ENCODE measurements around the gene AKAP13. TPM values are rescaled to one million over a fixed set of nuclear protein-coding genes. Genes with fewer than 3 reads are reported as not detected.

The AKAP13 gene
- total RNA-seq, 1 experiment from 2014 or later: 47.3 TPM

DNA sequence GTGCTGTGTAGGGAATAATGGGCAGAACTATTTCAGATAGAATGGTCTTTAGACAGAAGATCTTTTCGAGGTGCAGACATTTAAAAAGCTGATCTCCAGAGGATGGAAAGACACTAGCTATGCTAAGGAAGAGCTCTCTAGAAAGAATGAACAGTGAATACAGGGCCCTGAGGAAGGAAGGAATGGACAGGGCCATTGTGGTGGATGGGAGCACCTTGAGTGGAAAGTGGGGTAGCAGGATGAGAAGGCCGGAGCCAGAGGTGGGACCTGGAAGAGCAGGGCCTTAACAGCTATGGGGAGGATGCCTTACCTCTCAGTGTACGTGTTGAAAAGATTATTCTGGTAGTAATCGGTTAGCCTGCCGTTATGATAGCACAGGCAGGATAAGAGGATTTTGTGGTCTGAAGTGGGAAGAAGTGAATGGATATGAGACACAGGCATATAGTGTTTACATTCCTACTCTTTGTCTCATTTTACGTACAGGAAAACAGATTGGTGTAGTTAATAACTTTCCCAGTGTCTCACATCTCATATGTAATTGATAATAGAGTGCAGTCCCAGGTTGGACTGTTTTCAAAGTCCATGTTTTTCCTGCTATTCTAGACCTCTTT lies 241.9 kb downstream of the AKAP13 start:
- Histone ChIP-seq H2AFZ (ENCODE audit: low read length) (no peak overlapping the region), H3K4ac (ENCODE audit: low read depth, low read length) (no peak overlapping the region), H2BK120ac (ENCODE audit: low read depth, low read length, poor library complexity, severe bottlenecking) (no peak overlapping the region), H2AK5ac (ENCODE audit: insufficient read length, low read length) (no peak overlapping the region), H2BK5ac (ENCODE audit: insufficient read length, low read length) (no peak overlapping the region), H3K23ac (ENCODE audit: insufficient read length, low read depth, low read length) (no peak overlapping the region), H3K79me1 (ENCODE audit: insufficient read depth, low read depth, low read length, poor library complexity, severe bottlenecking) (no peaks in the 10 kb centered on the region), H2BK15ac (ENCODE audit: low read depth, low read length) (no peak overlapping the region), H3K23me2 (ENCODE audit: insufficient read length, low read depth, low read length, poor library complexity, severe bottlenecking) (no peaks in the 10 kb centered on the region), H3K4me1 (ENCODE audit: insufficient read depth, low read length) (peaks cover 10% of the 10 kb centered on the region; the same call in 1 of the 2 replicates), H3K9ac (ENCODE audit: extremely low read depth, insufficient read length, low read length) (no peak overlapping the region), H3K14ac (ENCODE audit: insufficient read depth, low read length) (no peak overlapping the region), H3T11ph (ENCODE audit: low read length) (no peak overlapping the region), H4K20me1 (ENCODE audit: control insufficient read depth, insufficient read depth, insufficient read length) (no peaks in the 10 kb centered on the region), H4K91ac (ENCODE audit: insufficient read length, low read depth, low read length) (no peak overlapping the region), H3K27ac (ENCODE audit: insufficient read length, low read depth, low read length) (no peak overlapping the region), H2BK12ac (ENCODE audit: insufficient read length, low read depth, low read length) (no peak overlapping the region), H4K5ac (ENCODE audit: insufficient read length, low read depth, low read length) (no peak overlapping the region), H3K79me2 (ENCODE audit: insufficient read depth, low read length) (0 out of 2 replicates have a peak, but pooled peaks cover 2% of the 10 kb centered on the region), H3K9me3 (ENCODE audit: control insufficient read depth, low read depth, low read length) (no peaks in the 10 kb centered on the region), H3K18ac (ENCODE audit: insufficient read length, low read depth, low read length) (no peak overlapping the region), H4K8ac (replicated peaks; ENCODE audit: insufficient read length, low read depth, low read length) (no peak overlapping the region), H2BK20ac (ENCODE audit: low read depth, low read length, poor library complexity, severe bottlenecking) (no peak overlapping the region), H3K4me2 (ENCODE audit: insufficient read depth, insufficient read length, low read length) (no peak overlapping the region), H3K27me3 (ENCODE audit: insufficient read depth, low read length) (no peaks in the 10 kb centered on the region), H3K56ac (ENCODE audit: insufficient read length, low read depth, low read length) (no peak overlapping the region)
- H3K27ac Mint-ChIP-seq: peak overlapping the region in 1 of 3 experiments; percentile 0; a peak in 1 of 7 replicates
- H3K36me3 Mint-ChIP-seq (ENCODE audit: insufficient read depth in 1 of 3, low read depth in 3 of 3): no peaks in the 10 kb centered on the region
- no peaks in the 10 kb centered on the region for H3K9me3 Mint-ChIP-seq
- H3K4me1 Mint-ChIP-seq: no peaks in the 10 kb centered on the region
- H3K27me3 Mint-ChIP-seq (ENCODE audit: low read depth): no peaks in the 10 kb centered on the region
- no peak for TF ChIP-seq CTCF (conservative IDR thresholded peaks at IDR 0.05)
- no CpG with 5 or more reads among the region's 6 CpGs for WGBS (ENCODE audit: extremely low coverage, insufficient read length, low lambda C conversion rate)
- DNase-seq: no peak
- H3K4me3 Mint-ChIP-seq: no peak overlapping the region
